ENCODE results near the gene AAR2.

The AAR2 gene

DNA sequence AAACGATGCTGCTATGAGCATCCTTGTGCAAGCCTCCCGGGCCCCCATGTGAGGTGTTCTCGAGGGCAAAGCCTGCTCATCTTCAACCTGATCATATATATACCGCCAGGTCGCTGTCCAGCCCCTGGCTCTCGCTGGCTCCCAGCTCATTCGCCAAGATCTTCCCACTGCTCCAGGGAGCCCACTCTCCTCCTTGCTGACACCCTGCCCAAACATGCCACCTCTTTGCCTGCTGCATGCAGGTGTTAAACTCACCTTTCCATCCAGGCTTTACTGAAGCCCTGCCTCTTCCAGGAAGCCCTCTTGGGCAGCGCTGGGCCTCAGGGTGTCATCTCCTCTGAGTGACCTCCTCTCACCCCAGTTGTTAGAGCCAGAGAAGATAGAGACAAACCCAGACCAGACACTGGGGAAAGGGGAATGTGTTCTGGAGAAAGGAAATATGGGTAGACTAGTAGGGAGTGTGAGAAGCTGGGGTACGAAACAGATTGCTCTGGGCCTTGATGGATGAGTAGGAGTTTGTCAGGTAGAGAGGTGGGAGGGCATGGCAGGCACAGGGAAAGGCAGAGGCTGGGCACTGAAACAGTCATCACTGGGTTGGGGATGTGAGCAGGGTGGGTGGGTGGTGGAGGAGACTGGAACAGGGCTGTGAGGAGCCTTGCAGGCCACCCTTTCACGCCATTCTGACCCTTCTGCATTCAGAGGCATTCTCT lies 68.7 kb downstream of the AAR2 start:
- Mint-ChIP-seq H3K4me3 (peak overlapping the region; percentile 45), H3K4me1 (no peaks in the 10 kb centered on the region), H3K27me3 (peaks cover 84% of the 10 kb centered on the region), H3K36me3 (ENCODE audit: insufficient read depth) (peaks cover 2% of the 10 kb centered on the region), H3K9me3 (no peaks in the 10 kb centered on the region), H3K27ac (ENCODE audit: low read depth) (no peak overlapping the region)
- no peak for DNase-seq (ENCODE audit: low spot score in 2 of 2)
- ATAC-seq (replicated peaks; ENCODE audit: extremely low read depth, poor library complexity, severe bottlenecking) = no peak

DNA sequence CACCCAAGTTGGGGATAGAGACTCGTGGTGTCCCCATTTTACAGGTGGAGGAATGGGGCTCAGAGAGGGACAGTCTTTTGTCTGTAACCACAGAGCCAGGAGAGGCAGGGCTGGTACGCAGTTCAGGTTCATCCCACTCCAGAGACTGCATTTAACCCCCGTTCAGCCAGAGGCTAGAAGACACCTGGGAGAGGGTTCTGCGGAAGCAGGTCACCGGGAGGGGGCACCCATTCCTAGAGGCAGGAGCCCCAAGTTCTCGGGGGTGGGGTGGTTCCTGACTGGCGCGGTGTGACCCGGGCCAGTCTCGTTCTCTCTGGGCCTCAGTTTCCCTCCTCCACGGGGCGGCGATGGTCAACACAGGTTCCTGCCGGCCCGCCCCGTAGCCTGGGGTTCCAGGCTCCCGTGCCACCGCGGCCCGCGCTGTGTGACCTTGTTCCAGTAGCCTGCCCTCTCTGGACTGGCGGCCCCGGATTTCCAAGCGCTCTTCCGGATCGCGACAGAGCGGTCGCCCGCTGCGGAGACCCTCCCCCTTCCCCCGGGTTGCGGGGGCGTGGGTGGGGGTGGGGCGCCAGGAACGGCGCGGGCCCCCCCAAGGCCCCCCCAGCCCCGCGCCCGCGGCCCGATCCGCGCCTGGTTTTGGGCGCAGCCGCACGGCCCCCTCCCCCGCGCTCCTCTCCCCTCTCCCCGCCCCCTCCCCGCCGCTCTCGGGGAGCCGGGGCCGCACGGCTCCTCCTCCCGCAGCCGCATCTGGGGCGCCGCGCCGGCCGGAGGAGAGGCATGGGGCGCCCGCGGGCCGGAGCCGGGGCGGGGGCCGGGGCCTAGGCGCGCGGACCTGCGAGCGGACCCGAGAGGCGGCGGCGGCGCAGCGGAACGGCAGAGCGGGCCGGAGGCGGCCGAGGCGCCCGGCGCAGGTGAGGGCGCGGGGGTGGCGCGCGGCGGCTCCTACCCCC lies 69.6 kb downstream of the AAR2 start, which contains the start of gene DLGAP4:
Gene DLGAP4, plus strand, starts transcription at position 738 of the 950 bp plus-strand sequence. CDS start 125,379 bp downstream, outside the sequence.
- ATAC-seq (replicated peaks; ENCODE audit: extremely low read depth, poor library complexity, severe bottlenecking) = no peak
- H3K4me3 Mint-ChIP-seq = peak within 1 kb of the TSS; percentile 45
- H3K27me3 Mint-ChIP-seq = peaks cover 86% of the 10 kb centered on the region
- no peaks in the 10 kb centered on the region for H3K4me1 Mint-ChIP-seq
- H3K9me3 Mint-ChIP-seq = no peaks in the 10 kb centered on the region
- H3K36me3 Mint-ChIP-seq (ENCODE audit: insufficient read depth) = peaks cover 2% of the 10 kb centered on the region
- H3K27ac Mint-ChIP-seq (ENCODE audit: low read depth) = no peak within 1 kb of the TSS
- DNase-seq (ENCODE audit: low spot score in 2 of 2) = no peak
